Activated T-cell treated with anti-CD3 and anti-CD28 coated beads, Interleukin-2, amount 50 U/mL, for 24 hours (primary cell): Measurements from ENCODE around the gene CACNA1C.
"Not testable (repeated sequence)": the region's sequence is repeated elsewhere in the genome, so short reads cannot be mapped to it uniquely, and the experiment has no call there.

Source experiments
- DNase-seq: peaks from one replicate; pipeline ENCODE4 v3.0.0-alpha.2; 2020
- H3K27ac Mint-ChIP-seq: 2 replicates; pipeline ENCODE4 v1.8.0; 2020; ENCODE audit warnings: mild to moderate bottlenecking, mixed read lengths
- H3K27me3 Mint-ChIP-seq: 2 replicates; pipeline ENCODE4 v1.8.0; 2020; ENCODE audit warnings: mixed read lengths
- H3K36me3 Mint-ChIP-seq: 2 replicates; pipeline ENCODE4 v1.8.0; 2020; ENCODE audit warnings: low read depth, mixed read lengths
- H3K4me1 Mint-ChIP-seq: 2 replicates; pipeline ENCODE4 v1.8.0; 2020; ENCODE audit warnings: low read depth, mixed read lengths
- H3K4me3 Mint-ChIP-seq: 2 replicates; pipeline ENCODE4 v1.8.0; 2020; ENCODE audit warnings: mild to moderate bottlenecking, moderate library complexity, mixed read lengths
- H3K9me3 Mint-ChIP-seq: 2 replicates; pipeline ENCODE4 v1.8.0; 2020; ENCODE audit warnings: mixed read lengths

Gene CACNA1C

GRCh38 chr12:2244013-2244861 lies 191.4 kb downstream of the CACNA1C start:
- H3K9me3 Mint-ChIP-seq, result no peaks in the 10 kb centered on the region
- no peaks in the 10 kb centered on the region for H3K27me3 Mint-ChIP-seq
- no peak for DNase-seq
- no peaks in the 10 kb centered on the region for H3K4me1 Mint-ChIP-seq
- no peak overlapping the region for H3K27ac Mint-ChIP-seq
- H3K4me3 Mint-ChIP-seq, result no peak overlapping the region
- no peaks in the 10 kb centered on the region for H3K36me3 Mint-ChIP-seq

- no peaks in the 10 kb centered on the region for H3K27me3 Mint-ChIP-seq
- no peaks in the 10 kb centered on the region for H3K36me3 Mint-ChIP-seq
- H3K27ac Mint-ChIP-seq, result no peak overlapping the region
- no peak overlapping the region for H3K4me3 Mint-ChIP-seq
- no peaks in the 10 kb centered on the region for H3K9me3 Mint-ChIP-seq
- DNase-seq, result no peak
- H3K4me1 Mint-ChIP-seq, result no peaks in the 10 kb centered on the region
Measured at GRCh38 chr12:2246358-2246757, 193.6 kb downstream of the CACNA1C start.

DNA sequence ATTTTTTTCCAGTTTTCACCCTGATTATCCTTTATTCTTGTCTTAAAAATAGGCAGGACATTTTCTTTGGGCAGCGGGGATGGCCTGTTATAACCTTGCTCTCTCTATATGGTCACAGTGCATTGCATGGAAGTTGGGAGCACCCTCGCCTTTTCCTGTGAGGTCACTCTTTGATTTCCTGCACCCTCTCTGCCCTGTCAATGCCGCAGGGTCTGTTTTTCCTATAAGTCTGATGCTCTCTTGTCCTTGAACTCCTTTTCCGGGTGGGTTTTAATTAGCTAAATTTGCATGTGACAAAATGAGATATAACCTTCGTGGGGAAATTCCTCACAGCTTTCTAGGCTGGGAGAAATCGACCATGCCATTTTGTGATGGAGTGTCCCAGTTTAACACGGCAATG lies 194.3 kb downstream of the CACNA1C start:
- no peak overlapping the region for H3K4me3 Mint-ChIP-seq
- H3K9me3 Mint-ChIP-seq, result no peaks in the 10 kb centered on the region
- no peak overlapping the region for H3K27ac Mint-ChIP-seq
- no peaks in the 10 kb centered on the region for H3K27me3 Mint-ChIP-seq
- DNase-seq, result no peak
- no peaks in the 10 kb centered on the region for H3K36me3 Mint-ChIP-seq
- no peaks in the 10 kb centered on the region for H3K4me1 Mint-ChIP-seq

DNA sequence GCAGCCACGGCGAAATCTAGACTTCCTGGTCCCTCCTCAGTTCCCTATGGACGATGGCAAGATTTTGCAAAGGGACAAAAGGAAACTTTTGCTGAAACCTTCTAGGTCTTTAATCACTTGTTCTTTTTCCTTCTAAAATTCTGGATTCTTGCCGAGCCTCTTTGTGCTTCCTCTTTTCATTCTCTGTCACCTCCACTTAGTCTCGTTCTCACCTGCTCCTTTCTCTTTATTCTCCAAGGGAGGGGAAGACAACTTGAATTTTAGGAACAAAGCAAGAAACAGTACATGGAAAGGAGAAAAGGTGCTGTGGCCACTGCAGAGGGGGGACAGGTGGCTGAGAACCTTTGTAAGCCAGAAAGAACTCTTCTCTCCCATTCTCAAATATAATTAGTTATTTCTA lies 194.8 kb downstream of the CACNA1C start:
- no peaks in the 10 kb centered on the region for H3K4me1 Mint-ChIP-seq
- no peaks in the 10 kb centered on the region for H3K9me3 Mint-ChIP-seq
- no peaks in the 10 kb centered on the region for H3K36me3 Mint-ChIP-seq

DNA sequence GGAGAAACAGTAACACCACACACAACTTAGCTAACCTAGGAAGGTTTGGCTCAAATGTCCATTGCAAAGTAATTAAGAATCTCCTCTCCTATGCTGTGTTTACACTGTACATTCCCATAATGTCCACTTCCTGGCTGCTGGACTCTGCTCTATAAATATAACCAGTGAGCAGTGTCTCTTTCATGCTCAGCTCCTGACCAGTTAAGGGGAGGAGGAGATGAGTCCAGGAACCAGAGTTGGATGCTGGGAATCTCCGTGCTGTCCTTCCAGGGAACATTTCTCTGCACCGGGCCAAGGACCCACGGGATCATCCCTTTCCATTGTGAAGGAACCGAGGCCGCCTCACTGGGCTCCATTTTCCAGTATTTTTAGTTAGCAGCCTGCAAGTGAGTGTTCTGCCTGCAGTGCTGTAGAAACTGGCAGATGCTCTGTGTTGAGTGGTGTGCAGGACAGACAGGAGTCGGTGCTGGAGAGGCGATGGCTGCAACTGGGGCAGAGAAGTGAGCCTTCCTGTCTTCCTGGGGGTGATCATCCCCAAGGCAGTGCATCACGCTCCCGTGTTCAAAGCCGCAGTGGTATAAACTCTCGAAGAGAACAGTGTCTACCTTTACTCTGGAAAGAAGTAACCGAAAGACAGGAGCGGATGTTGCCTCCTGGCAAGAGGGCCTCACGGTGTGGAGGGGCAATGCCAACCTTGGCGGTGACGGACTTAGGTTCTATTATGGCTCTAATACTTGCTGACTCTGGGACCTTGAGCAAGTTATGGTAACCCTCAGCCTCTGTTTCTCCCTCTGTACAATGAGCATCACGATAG lies 195.5 kb downstream of the CACNA1C start:
- H3K27ac Mint-ChIP-seq, result no peak overlapping the region
- H3K4me1 Mint-ChIP-seq, result no peaks in the 10 kb centered on the region
- H3K9me3 Mint-ChIP-seq, result no peaks in the 10 kb centered on the region
- H3K4me3 Mint-ChIP-seq, result no peak overlapping the region
- no peak for DNase-seq
- no peaks in the 10 kb centered on the region for H3K36me3 Mint-ChIP-seq
- H3K27me3 Mint-ChIP-seq, result no peaks in the 10 kb centered on the region

More for the DNA sequence above, 194.8 kb downstream of the CACNA1C start:
- Mint-ChIP-seq H3K27ac (no peak overlapping the region), H3K4me3 (no peak overlapping the region), H3K27me3 (no peaks in the 10 kb centered on the region)
- no peak for DNase-seq

GRCh38 chr12:2248901-2249381 lies 196.2 kb downstream of the CACNA1C start:
- H3K4me1 Mint-ChIP-seq, result no peaks in the 10 kb centered on the region
- H3K27ac Mint-ChIP-seq, result no peak overlapping the region
- no peak for DNase-seq

DNA sequence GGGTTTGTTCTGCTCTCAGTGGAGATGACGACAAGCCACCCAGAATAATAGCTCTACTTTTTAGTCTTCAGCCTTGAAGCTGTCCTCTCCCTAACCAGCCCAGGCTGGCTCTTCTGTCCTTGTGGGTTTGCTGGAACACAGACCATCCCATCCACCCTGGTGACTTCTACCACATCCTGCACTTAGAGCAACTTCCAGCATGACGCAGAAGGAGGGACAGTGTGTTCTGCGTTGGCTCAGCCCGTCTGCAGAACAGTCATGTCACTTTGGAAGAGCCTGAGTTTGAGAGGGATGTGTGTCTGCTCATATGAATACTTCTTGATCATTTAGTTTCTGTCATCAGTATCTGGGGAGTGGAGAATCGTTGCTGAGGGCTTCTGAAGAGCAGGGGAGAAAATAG lies 198.0 kb downstream of the CACNA1C start:
- H3K27ac Mint-ChIP-seq, result no peak overlapping the region
- H3K36me3 Mint-ChIP-seq, result no peaks in the 10 kb centered on the region
- H3K27me3 Mint-ChIP-seq, result no peaks in the 10 kb centered on the region
- H3K4me3 Mint-ChIP-seq, result no peak overlapping the region
- no peaks in the 10 kb centered on the region for H3K4me1 Mint-ChIP-seq
- no peak for DNase-seq
- peaks cover 3% of the 10 kb centered on the region for H3K9me3 Mint-ChIP-seq

More at GRCh38 chr12:2248901-2249381, 196.2 kb downstream of the CACNA1C start:
- Mint-ChIP-seq H3K4me3 (no peak overlapping the region), H3K27me3 (no peaks in the 10 kb centered on the region), H3K36me3 (no peaks in the 10 kb centered on the region), H3K9me3 (no peaks in the 10 kb centered on the region)

GRCh38 chr12:2251526-2252209 lies 198.9 kb downstream of the CACNA1C start:
- Mint-ChIP-seq H3K9me3 (peaks cover 5% of the 10 kb centered on the region), H3K27me3 (no peaks in the 10 kb centered on the region), H3K4me3 (no peak overlapping the region), H3K27ac (no peak overlapping the region), H3K4me1 (no peaks in the 10 kb centered on the region), H3K36me3 (no peaks in the 10 kb centered on the region)
- no peak for DNase-seq

DNA sequence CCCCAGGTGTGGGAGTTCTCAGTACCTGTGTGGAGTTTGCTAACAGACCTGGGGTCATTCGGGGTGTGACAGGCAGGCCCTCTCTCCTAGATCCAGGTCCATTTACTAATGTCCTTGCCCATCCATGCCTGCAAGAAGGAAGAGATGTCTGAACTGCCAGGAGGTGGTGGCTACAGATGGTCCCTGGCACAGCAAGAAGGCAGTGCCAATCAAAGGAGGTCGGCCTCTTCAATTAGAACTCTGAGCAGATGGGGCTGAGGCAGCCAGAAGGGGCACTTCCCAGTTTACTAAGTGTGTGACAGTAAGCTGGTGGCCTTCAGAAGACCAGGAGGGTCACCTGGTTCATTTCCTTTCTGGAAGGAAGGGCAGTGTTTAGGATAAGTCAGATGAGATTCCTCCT lies 202.5 kb downstream of the CACNA1C start:
- H3K27ac Mint-ChIP-seq, result no peak overlapping the region
- peaks cover 5% of the 10 kb centered on the region for H3K9me3 Mint-ChIP-seq
- no peak for DNase-seq

DNA sequence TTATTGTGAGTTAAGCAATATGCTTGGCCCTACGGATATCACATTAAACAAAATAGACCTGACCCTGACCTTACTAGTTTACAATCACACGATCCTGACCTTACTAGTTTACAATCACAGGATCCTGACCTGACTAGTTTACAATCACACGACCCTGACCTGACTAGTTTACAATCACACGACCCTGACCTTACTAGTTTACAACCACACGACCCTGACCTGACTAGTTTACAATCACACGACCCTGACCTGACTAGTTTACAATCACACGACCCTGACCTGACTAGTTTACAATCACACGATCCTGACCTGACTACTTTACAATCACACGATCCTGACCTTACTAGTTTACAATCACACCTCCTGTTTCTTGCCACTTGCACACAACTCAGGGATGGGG lies 202.9 kb downstream of the CACNA1C start:
- not testable (repeated sequence) for H3K27ac Mint-ChIP-seq, DNase-seq, H3K4me1 Mint-ChIP-seq, H3K9me3 Mint-ChIP-seq, H3K27me3 Mint-ChIP-seq, H3K4me3 Mint-ChIP-seq, H3K36me3 Mint-ChIP-seq

More for the DNA sequence above, 202.5 kb downstream of the CACNA1C start:
- H3K36me3 Mint-ChIP-seq, result no peaks in the 10 kb centered on the region
- peaks cover 4% of the 10 kb centered on the region for H3K27me3 Mint-ChIP-seq
- peaks cover 6% of the 10 kb centered on the region for H3K4me1 Mint-ChIP-seq
- no peak overlapping the region for H3K4me3 Mint-ChIP-seq

- Mint-ChIP-seq H3K4me3 (no peak overlapping the region), H3K4me1 (peaks cover 6% of the 10 kb centered on the region), H3K36me3 (no peaks in the 10 kb centered on the region), H3K27me3 (peaks cover 4% of the 10 kb centered on the region), H3K27ac (no peak overlapping the region), H3K9me3 (peaks cover 5% of the 10 kb centered on the region)
- DNase-seq, result no peak
Measured at GRCh38 chr12:2256453-2256852, 203.7 kb downstream of the CACNA1C start.

- Mint-ChIP-seq H3K4me3 (no peak overlapping the region), H3K27ac (no peak overlapping the region), H3K9me3 (peaks cover 5% of the 10 kb centered on the region), H3K4me1 (peaks cover 6% of the 10 kb centered on the region), H3K36me3 (no peaks in the 10 kb centered on the region), H3K27me3 (peaks cover 4% of the 10 kb centered on the region)
- DNase-seq, result no peak
Measured at GRCh38 chr12:2256915-2257314, 204.1 kb downstream of the CACNA1C start.

DNA sequence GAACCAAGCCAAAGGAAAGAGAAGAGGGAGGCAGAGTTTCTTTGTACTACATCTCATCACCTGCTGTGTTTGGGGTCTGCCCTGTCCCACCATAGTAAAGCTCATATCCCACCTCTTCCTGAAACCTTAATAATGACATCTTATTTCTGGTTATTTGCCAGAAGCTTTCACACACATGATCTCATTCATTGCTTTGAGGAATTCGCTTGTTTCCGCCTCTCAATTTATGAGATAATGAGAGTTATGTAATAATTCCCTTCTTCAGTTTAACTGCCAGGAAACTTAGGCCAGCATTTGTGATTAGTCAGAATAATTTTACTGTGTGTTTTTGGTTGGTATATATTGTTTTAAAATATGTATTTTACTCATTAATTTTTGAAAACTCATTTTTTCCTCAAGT lies 205.2 kb downstream of the CACNA1C start:
- Mint-ChIP-seq H3K9me3 (peaks cover 5% of the 10 kb centered on the region), H3K27me3 (peaks cover 4% of the 10 kb centered on the region), H3K4me3 (no peak overlapping the region), H3K27ac (no peak overlapping the region), H3K4me1 (peaks cover 6% of the 10 kb centered on the region), H3K36me3 (no peaks in the 10 kb centered on the region)
- no peak for DNase-seq

- Mint-ChIP-seq H3K4me1 (peaks cover 6% of the 10 kb centered on the region), H3K36me3 (no peaks in the 10 kb centered on the region), H3K27ac (no peak overlapping the region), H3K9me3 (peaks cover 5% of the 10 kb centered on the region), H3K27me3 (peaks cover 4% of the 10 kb centered on the region), H3K4me3 (no peak overlapping the region)
- DNase-seq, result no peak
Measured at GRCh38 chr12:2259369-2259768, 206.6 kb downstream of the CACNA1C start.
